Stimulated activated CD8-positive, alpha-beta memory T cell treated with anti-CD3 and anti-CD28 coated beads, Interleukin-7, amount 100 ng/mL, for 24 hours (primary cell): ENCODE measurements around the gene CHRNA7.

Experiments used
- DNase-seq: peaks from one replicate; pipeline ENCODE4 v3.0.0-alpha.2; 2020; ENCODE audit warnings: low read depth

The CHRNA7 gene

GRCh38 chr15:32029862-32030781 lies at the start of gene CHRNA7:
CHRNA7 (plus strand) TSS chr15:32030515; CDS start chr15:32030595, 80 bp downstream.
- no peak for DNase-seq

GRCh38 chr15:31985607-31986006 lies 44.7 kb upstream of the CHRNA7 start:
- DNase-seq, result no peak

- DNase-seq, result no peak
These were observed 37.3 kb upstream of the CHRNA7 start for GRCh38 chr15:31993062-31993461.

GRCh38 chr15:31997711-31998110 lies 32.6 kb upstream of the CHRNA7 start:
- DNase-seq, result no peak

GRCh38 chr15:32003558-32003957 lies 26.8 kb upstream of the CHRNA7 start:
- no peak for DNase-seq

GRCh38 chr15:32004249-32004648 lies 26.1 kb upstream of the CHRNA7 start:
- no peak for DNase-seq

- no peak for DNase-seq
These were observed 22.9 kb upstream of the CHRNA7 start for GRCh38 chr15:32007355-32007960.

- DNase-seq, result no peak
These were observed 15.4 kb upstream of the CHRNA7 start for GRCh38 chr15:32014953-32015352.

GRCh38 chr15:32020156-32020555 lies 10.2 kb upstream of the CHRNA7 start:
- DNase-seq, result no peak

GRCh38 chr15:32028921-32029320 lies 1.4 kb upstream of the CHRNA7 start:
- DNase-seq, result no peak

- DNase-seq, result no peak
These were observed 880 bp upstream of the CHRNA7 start for GRCh38 chr15:32029409-32029861.

GRCh38 chr15:32030795-32031194 lies 480 bp downstream of the CHRNA7 start:
- DNase-seq, result no peak

GRCh38 chr15:32033186-32033890 lies 3.0 kb downstream of the CHRNA7 start:
- DNase-seq, result no peak

GRCh38 chr15:32034106-32034505 lies 3.8 kb downstream of the CHRNA7 start:
- DNase-seq, result no peak

GRCh38 chr15:32035285-32035684 lies 5.0 kb downstream of the CHRNA7 start:
- DNase-seq, result no peak

- DNase-seq, result no peak
These were observed 6.7 kb downstream of the CHRNA7 start for GRCh38 chr15:32036971-32037370.

- no peak for DNase-seq
These were observed 11.0 kb downstream of the CHRNA7 start for GRCh38 chr15:32041294-32041693.

- no peak for DNase-seq
These were observed 12.1 kb downstream of the CHRNA7 start for GRCh38 chr15:32042269-32042972.

GRCh38 chr15:32053719-32054118 lies 23.4 kb downstream of the CHRNA7 start:
- no peak for DNase-seq

- no peak for DNase-seq
These were observed 27.6 kb downstream of the CHRNA7 start for GRCh38 chr15:32057876-32058425.

GRCh38 chr15:32060706-32061105 lies 30.4 kb downstream of the CHRNA7 start:
- DNase-seq, result no peak

- no peak for DNase-seq
These were observed 36.8 kb downstream of the CHRNA7 start for GRCh38 chr15:32067115-32067514.
